Stimulated activated memory B cell treated with anti-CD40 and anti-IgM and Interleukin-4, amounts not matched to agents 10 μg/mL and 1 μg/mL and 100 μg/mL, for 72 hours (primary cell): ENCODE data around the gene SEC14L2.

Experiments
- ATAC-seq: fragments of 150-1000 bp; cut with Tn5 transposase; 2 replicates; pipeline ENCODE4 v1.10.0; 2021
- H3K27ac Mint-ChIP-seq: one replicate; pipeline ENCODE4 v1.8.0; 2022; ENCODE audit warnings: mild to moderate bottlenecking, mixed read lengths
- H3K27me3 Mint-ChIP-seq: one replicate; pipeline ENCODE4 v1.8.0; 2022; ENCODE audit warnings: mixed read lengths
- H3K36me3 Mint-ChIP-seq: one replicate; pipeline ENCODE4 v1.8.0; 2022; ENCODE audit warnings: mixed read lengths
- H3K4me1 Mint-ChIP-seq: one replicate; pipeline ENCODE4 v1.8.0; 2022; ENCODE audit warnings: mixed read lengths
- H3K4me3 Mint-ChIP-seq: one replicate; pipeline ENCODE4 v1.8.0; 2022; ENCODE audit warnings: mild to moderate bottlenecking, moderate library complexity, mixed read lengths
- H3K9me3 Mint-ChIP-seq: one replicate; pipeline ENCODE4 v1.8.0; 2022; ENCODE audit warnings: mixed read lengths

SEC14L2 gene

GRCh38 chr22:30425616-30426387, 29.0 kb downstream of the SEC14L2 start, which contains the start of gene MTFP1:
Gene MTFP1 (plus strand): TSS chr22:30425768. CDS start chr22:30425880, 112 bp downstream.
- ATAC-seq, result no peak
- Mint-ChIP-seq H3K9me3 (no peaks in the 10 kb centered on the region), H3K4me3 (peak within 1 kb of the TSS; percentile 99), H3K27ac (peak within 1 kb of the TSS; percentile 94), H3K36me3 (peaks cover 29% of the 10 kb centered on the region), H3K4me1 (peaks cover 51% of the 10 kb centered on the region), H3K27me3 (no peaks in the 10 kb centered on the region)

GRCh38 chr22:30426388-30427353, 29.9 kb downstream of the SEC14L2 start:
- Mint-ChIP-seq H3K4me1 (peaks cover 49% of the 10 kb centered on the region), H3K9me3 (no peaks in the 10 kb centered on the region), H3K27me3 (no peaks in the 10 kb centered on the region), H3K27ac (peak overlapping the region; percentile 94), H3K4me3 (peak overlapping the region; percentile 88), H3K36me3 (peaks cover 29% of the 10 kb centered on the region)
- ATAC-seq, result peak; percentile 60

GRCh38 chr22:30427871-30428270, 31.1 kb downstream of the SEC14L2 start:
- ATAC-seq, result no peak
- H3K4me1 Mint-ChIP-seq, result peaks cover 37% of the 10 kb centered on the region
- no peaks in the 10 kb centered on the region for H3K27me3 Mint-ChIP-seq
- no peak overlapping the region for H3K4me3 Mint-ChIP-seq
- no peak overlapping the region for H3K27ac Mint-ChIP-seq
- H3K36me3 Mint-ChIP-seq, result peaks cover 29% of the 10 kb centered on the region
- no peaks in the 10 kb centered on the region for H3K9me3 Mint-ChIP-seq

- peaks cover 29% of the 10 kb centered on the region for H3K36me3 Mint-ChIP-seq
- H3K4me1 Mint-ChIP-seq, result peaks cover 25% of the 10 kb centered on the region
- H3K4me3 Mint-ChIP-seq, result no peak overlapping the region
- H3K27ac Mint-ChIP-seq, result no peak overlapping the region
- no peaks in the 10 kb centered on the region for H3K27me3 Mint-ChIP-seq
- H3K9me3 Mint-ChIP-seq, result no peaks in the 10 kb centered on the region
- ATAC-seq, result no peak
Observed at GRCh38 chr22:30429887-30430286, 33.1 kb downstream of the SEC14L2 start.

GRCh38 chr22:30430933-30431332, 34.1 kb downstream of the SEC14L2 start:
- H3K4me1 Mint-ChIP-seq, result peaks cover 24% of the 10 kb centered on the region
- no peaks in the 10 kb centered on the region for H3K27me3 Mint-ChIP-seq
- peaks cover 4% of the 10 kb centered on the region for H3K9me3 Mint-ChIP-seq
- no peak overlapping the region for H3K4me3 Mint-ChIP-seq
- peaks cover 37% of the 10 kb centered on the region for H3K36me3 Mint-ChIP-seq
- ATAC-seq, result no peak
- H3K27ac Mint-ChIP-seq, result no peak overlapping the region

- Mint-ChIP-seq H3K27ac (no peak overlapping the region), H3K9me3 (peaks cover 8% of the 10 kb centered on the region), H3K4me3 (no peak overlapping the region), H3K4me1 (peaks cover 15% of the 10 kb centered on the region), H3K36me3 (peaks cover 39% of the 10 kb centered on the region), H3K27me3 (no peaks in the 10 kb centered on the region)
- ATAC-seq, result no peak
Observed at GRCh38 chr22:30432096-30432495, 35.3 kb downstream of the SEC14L2 start.

- Mint-ChIP-seq H3K4me3 (no peak overlapping the region), H3K27me3 (no peaks in the 10 kb centered on the region), H3K9me3 (peaks cover 8% of the 10 kb centered on the region), H3K36me3 (peaks cover 35% of the 10 kb centered on the region), H3K27ac (no peak overlapping the region), H3K4me1 (peaks cover 11% of the 10 kb centered on the region)
- no peak for ATAC-seq
Observed at GRCh38 chr22:30432520-30432919, 35.7 kb downstream of the SEC14L2 start.

- H3K9me3 Mint-ChIP-seq, result peaks cover 8% of the 10 kb centered on the region
Observed at GRCh38 chr22:30433227-30433626, 36.4 kb downstream of the SEC14L2 start.

GRCh38 chr22:30433773-30434172, 37.0 kb downstream of the SEC14L2 start:
- ATAC-seq, result no peak
- Mint-ChIP-seq H3K27me3 (peaks cover 10% of the 10 kb centered on the region), H3K4me1 (peaks cover 11% of the 10 kb centered on the region), H3K36me3 (peaks cover 22% of the 10 kb centered on the region), H3K4me3 (no peak overlapping the region), H3K27ac (no peak overlapping the region), H3K9me3 (peaks cover 8% of the 10 kb centered on the region)

More at GRCh38 chr22:30433227-30433626, 36.4 kb downstream of the SEC14L2 start:
- H3K4me3 Mint-ChIP-seq, result no peak overlapping the region
- ATAC-seq, result no peak
- H3K27me3 Mint-ChIP-seq, result peaks cover 5% of the 10 kb centered on the region
- no peak overlapping the region for H3K27ac Mint-ChIP-seq
- peaks cover 28% of the 10 kb centered on the region for H3K36me3 Mint-ChIP-seq
- peaks cover 11% of the 10 kb centered on the region for H3K4me1 Mint-ChIP-seq

GRCh38 chr22:30434843-30435242, 38.0 kb downstream of the SEC14L2 start:
- H3K4me1 Mint-ChIP-seq, result peaks cover 11% of the 10 kb centered on the region
- peaks cover 21% of the 10 kb centered on the region for H3K27me3 Mint-ChIP-seq
- no peak for ATAC-seq
- H3K9me3 Mint-ChIP-seq, result peaks cover 8% of the 10 kb centered on the region
- H3K36me3 Mint-ChIP-seq, result peaks cover 16% of the 10 kb centered on the region
- H3K4me3 Mint-ChIP-seq, result no peak overlapping the region
- H3K27ac Mint-ChIP-seq, result peak overlapping the region; percentile 86

GRCh38 chr22:30435674-30436126, 38.9 kb downstream of the SEC14L2 start:
- Mint-ChIP-seq H3K4me3 (peak overlapping the region; percentile 59), H3K36me3 (peaks cover 11% of the 10 kb centered on the region), H3K9me3 (peaks cover 8% of the 10 kb centered on the region), H3K27me3 (peaks cover 29% of the 10 kb centered on the region), H3K27ac (peak overlapping the region; percentile 86), H3K4me1 (peaks cover 11% of the 10 kb centered on the region)
- ATAC-seq, result peak; percentile 64

- H3K27me3 Mint-ChIP-seq, result peaks cover 34% of the 10 kb centered on the region
- ATAC-seq, result no peak
- H3K4me1 Mint-ChIP-seq, result peaks cover 11% of the 10 kb centered on the region
- peak overlapping the region; percentile 59 for H3K4me3 Mint-ChIP-seq
- H3K36me3 Mint-ChIP-seq, result peaks cover 11% of the 10 kb centered on the region
- H3K27ac Mint-ChIP-seq, result peak overlapping the region; percentile 86
- H3K9me3 Mint-ChIP-seq, result peaks cover 8% of the 10 kb centered on the region
Observed at GRCh38 chr22:30436196-30436595, 39.4 kb downstream of the SEC14L2 start.

GRCh38 chr22:30438559-30438958, 41.7 kb downstream of the SEC14L2 start:
- Mint-ChIP-seq H3K27me3 (peaks cover 46% of the 10 kb centered on the region), H3K36me3 (peaks cover 11% of the 10 kb centered on the region), H3K27ac (no peak overlapping the region), H3K9me3 (peaks cover 11% of the 10 kb centered on the region), H3K4me3 (no peak overlapping the region), H3K4me1 (peaks cover 22% of the 10 kb centered on the region)
- no peak for ATAC-seq

GRCh38 chr22:30439226-30439625, 42.4 kb downstream of the SEC14L2 start:
- no peak overlapping the region for H3K4me3 Mint-ChIP-seq
- peaks cover 51% of the 10 kb centered on the region for H3K27me3 Mint-ChIP-seq
- H3K36me3 Mint-ChIP-seq, result peaks cover 11% of the 10 kb centered on the region
- H3K9me3 Mint-ChIP-seq, result peaks cover 11% of the 10 kb centered on the region
- ATAC-seq, result no peak
- H3K4me1 Mint-ChIP-seq, result peaks cover 22% of the 10 kb centered on the region
- no peak overlapping the region for H3K27ac Mint-ChIP-seq

- Mint-ChIP-seq H3K27me3 (peaks cover 55% of the 10 kb centered on the region), H3K27ac (no peak overlapping the region), H3K4me1 (peaks cover 22% of the 10 kb centered on the region), H3K4me3 (no peak overlapping the region), H3K9me3 (peaks cover 11% of the 10 kb centered on the region), H3K36me3 (peaks cover 11% of the 10 kb centered on the region)
- ATAC-seq, result no peak
Observed at GRCh38 chr22:30439836-30440235, 43.0 kb downstream of the SEC14L2 start.
